KBM-7 (cell line): ENCODE measurements around the gene C17orf107.
"Not testable (repeated sequence)": the region's sequence is repeated elsewhere in the genome, so short reads cannot be mapped to it uniquely, and the experiment has no call there.

ENCODE experiments used
- DNase-seq: peaks from one replicate; pipeline ENCODE4 v3.0.0-alpha.2; 2015
- in situ Hi-C: fragments of 300-500 bp; cut with MboI; formaldehyde crosslinking; loops from 2 replicates; pipeline ENCODE4 v1.14.3; 2020; ENCODE audit warnings: low sequenced_read_pairs, low pct_unique_long_range_greater_than_20kb, mixed read lengths

C17orf107 gene

DNA sequence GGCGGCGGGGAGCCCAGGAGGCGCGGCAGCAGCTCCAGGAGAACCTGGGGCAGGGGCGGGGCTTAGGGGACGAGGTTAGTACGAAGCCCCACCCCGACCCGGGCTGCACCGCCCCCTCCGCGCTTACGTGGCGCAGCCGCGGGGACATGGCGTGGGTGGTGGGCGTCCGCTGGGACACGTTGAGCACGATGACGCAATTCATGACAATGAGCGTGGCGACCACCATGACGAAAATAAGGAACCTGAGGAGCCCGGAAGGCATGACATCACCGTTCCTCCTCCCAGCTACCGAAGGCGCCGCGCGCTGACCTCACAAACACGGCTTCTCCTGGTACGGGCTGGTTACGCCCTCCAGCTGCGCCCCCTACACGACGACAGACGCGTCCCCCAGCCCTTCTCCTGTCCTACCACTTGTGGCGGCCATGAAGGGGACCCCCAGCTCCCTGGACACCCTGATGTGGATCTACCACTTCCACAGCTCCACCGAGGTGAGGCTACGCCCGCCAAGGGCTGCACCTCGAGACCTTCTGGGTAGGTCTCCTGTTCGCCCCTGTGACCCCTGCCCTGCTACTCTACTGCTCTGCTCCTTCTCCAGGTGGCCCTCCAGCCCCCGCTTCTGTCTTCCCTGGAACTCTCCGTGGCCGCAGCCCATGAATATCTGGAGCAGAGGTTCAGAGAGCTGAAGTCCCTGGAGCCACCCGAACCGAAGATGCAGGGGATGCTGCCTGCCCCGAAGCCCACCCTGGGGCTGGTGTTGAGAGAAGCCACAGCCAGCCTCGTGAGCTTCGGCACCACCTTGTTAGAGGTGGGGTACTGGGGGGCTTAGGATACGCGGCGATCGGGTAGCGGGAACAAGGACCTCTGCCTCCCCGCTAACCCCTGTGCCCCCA, at the start of gene C17orf107:
Gene C17orf107 (plus strand): TSS at position 196 of the 890 bp plus-strand sequence. CDS start 227 bp downstream, at position 423.
- no peak for DNase-seq
- in situ Hi-C loops, result loop anchor here (25.0 kb wide), 1 partner anchor 312 kb away; the partner anchor contains the start of gene SMTNL2

GRCh38 chr17:4850246-4850645, 49.1 kb upstream of the C17orf107 start:
- in situ Hi-C loops, result no loop called here
- no peak for DNase-seq

- in situ Hi-C loops, result no loop called here
- DNase-seq, result no peak
Observed at GRCh38 chr17:4851084-4851483, 48.3 kb upstream of the C17orf107 start.

DNA sequence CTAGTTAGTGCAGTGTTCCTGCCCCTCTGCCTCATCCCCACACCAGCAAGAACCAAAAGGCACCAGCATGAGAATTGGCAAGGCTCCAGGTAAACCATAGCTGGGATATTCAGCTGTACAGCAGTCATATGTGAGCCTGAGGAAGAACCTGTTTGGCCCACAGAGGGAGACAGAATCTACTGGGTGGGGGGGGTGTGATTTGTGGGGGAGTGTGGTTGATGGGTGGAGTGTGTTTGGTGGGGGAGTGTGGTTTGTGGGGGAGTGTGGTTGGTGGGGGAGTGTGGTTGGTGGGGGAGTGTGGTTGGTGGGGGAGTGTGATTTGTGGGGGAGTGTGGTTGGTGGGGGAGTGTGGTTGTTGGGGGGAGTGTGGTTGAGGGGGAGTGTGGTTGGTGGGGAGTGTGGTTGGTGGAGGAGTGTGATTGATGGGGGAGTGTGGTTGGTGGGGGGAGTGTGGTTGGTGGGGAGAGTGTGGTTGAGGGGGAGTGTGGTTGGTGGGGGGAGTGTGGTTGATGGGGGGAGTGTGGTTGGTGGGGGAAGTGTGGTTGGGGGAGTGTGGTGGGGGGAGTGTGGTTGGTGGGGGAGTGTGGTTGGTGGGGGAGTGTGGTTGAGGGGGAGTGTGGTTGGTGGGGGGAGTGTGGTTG, 46.6 kb upstream of the C17orf107 start:
- in situ Hi-C loops, result no loop called here
- no peak for DNase-seq

DNA sequence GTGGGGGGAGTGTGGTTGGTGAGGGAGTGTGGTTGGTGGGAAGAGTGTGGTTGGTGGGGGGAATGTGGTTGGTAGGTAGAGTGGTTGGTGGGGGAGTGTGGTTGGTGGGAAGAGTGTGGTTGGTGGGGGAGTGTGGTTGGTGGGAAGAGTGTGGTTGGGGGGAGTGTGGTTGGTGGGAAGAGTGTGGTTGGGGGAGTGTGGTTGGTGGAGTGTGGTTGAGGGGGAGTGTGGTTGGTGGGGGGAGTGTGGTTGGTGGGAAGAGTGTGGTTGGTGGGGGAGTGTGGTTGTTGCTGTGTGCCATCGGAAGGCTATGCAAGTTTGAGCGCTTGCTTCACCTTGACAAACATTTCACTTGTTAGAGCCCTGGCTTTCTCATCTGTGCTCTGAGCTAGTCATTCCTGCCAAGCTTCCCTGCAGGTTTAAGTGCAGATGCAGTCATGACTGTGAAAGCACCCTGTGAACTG, 46.1 kb upstream of the C17orf107 start:
- in situ Hi-C loops, result no loop called here
- DNase-seq, result no peak

- in situ Hi-C loops, result no loop called here
- no peak for DNase-seq
Observed at GRCh38 chr17:4854111-4854681, 45.1 kb upstream of the C17orf107 start.

DNA sequence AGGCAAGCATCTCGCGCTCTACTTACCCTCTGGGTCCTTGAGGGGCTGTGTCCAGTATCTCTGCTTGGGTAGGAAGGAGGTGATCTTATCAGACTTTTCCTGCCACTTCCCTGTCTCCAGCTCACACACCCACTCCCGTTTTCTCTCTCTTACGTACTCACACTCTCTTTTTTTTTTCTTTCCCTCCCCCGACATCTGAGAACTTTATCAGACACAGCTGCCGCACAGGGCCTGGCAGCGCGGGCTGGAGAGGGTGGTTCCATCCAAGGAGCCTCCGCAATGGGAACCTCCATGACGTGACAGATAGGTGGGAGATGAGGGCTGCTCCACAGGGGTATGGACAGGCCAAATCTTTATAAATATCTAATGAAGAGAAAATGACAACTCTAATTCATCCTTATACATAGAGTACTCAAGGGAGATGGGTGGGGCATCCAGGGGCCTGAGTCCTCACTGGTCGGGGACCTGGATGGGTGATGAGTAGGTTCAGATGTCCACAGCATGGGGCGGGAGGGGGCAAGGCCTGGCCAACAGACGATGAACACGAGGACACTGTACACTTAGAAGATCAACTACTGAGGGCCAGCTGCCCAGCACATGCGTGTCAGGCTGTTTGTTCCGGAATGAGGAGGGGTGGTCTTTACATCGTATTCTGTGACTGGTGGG, 42.9 kb upstream of the C17orf107 start:
- DNase-seq, result no peak
- in situ Hi-C loops, result no loop called here

GRCh38 chr17:4856937-4857314, 42.4 kb upstream of the C17orf107 start:
- no peak for DNase-seq
- in situ Hi-C loops, result no loop called here

- DNase-seq, in situ Hi-C loops: not testable (repeated sequence)
Observed at GRCh38 chr17:4857347-4857746, 42.0 kb upstream of the C17orf107 start.

DNA sequence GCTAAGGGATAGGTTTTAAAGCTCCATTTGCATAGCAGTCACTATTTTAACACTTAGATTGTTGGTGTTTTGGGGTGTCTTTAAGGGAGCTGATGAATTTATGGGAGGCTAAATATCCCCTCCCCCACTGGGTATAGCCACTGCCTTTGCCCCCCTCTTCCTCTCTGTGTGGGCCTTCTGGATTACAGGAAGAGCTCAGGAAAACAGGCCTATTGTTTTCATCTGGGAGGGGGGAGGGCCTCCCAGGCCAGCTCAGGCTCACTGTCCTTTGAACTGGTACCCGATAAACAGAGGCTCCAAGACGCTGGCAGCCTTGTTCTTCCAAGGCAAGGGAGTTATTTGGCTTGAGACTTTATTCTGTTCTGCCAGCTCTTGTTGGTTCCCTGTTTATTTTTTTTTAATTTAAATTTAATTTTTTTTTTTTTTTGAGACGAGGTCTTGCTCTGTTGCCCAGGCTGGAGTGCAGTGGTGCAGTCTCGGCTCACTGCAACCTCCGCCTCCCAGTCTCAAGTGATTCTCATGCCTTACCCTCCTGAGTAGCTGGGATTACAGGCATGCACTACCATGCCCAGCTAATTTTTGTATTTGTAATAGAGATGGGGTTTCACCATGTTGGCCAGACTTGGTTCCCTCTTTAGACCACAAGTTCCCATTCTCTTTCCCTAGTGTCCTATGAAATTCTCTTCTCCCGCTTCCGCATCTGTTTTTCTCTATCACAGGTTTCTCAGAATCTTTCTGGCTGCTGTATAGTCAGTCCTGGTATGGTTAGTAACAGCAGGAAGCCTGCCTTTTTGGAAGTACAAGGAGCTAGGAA, 41.1 kb upstream of the C17orf107 start:
- DNase-seq, result no peak
- in situ Hi-C loops, result no loop called here

DNA sequence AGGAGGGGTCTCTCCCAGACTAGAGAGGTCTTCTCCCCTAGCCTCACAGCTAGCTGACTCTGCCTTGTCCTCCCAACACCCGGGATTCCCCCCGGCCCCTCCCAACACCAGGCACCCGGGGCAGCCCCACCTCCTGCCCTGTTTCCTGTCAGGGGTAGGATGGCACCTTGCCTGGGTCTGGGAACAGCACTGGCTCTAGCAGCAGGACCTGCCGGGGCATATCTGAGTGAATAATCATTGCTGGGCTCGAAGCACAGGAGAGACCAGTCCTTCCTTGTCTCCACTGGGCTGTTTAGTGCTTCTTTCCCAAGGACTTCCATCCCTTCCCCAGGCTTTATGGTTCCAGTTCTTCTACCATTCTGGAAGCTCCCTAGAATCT, 40.5 kb upstream of the C17orf107 start:
- in situ Hi-C loops, result no loop called here
- DNase-seq, result no peak

DNA sequence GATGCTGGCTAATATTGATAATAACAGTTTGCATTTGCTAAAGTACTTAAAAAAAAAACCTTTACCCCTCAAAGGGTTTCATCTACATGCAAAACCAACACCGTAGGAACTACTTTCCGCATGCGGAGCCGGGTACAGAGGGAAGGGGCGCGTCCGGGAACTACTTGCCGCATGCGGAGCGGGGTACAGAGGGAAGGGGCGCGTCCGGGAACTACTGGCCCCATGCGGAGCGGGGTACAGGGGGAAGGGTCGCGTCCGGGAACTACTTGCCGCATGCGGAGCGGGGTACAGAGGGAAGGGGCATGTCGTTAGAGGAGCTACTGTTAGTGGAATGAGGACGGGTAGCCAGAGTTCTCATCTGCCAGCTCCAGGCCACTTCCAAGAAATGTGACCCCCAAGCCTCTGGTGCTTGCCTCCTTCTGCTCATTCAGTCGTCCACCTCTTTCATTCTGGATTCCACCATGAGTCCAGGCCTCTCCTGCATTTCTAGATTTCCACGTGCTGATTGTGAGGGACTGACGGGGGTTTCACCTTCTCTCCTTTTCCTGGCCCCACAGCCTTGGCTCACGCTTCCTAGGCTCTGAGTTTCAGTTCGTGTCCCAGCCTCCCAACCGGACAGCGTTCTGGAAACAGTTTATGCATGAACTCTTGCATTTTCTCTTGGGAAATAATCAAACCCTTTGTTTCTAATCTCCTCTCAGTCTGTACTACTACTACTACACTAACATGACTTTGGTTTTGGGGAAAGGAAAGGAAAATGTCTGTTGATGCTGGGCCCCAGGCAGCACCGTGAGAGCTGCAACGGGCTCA, 39.3 kb upstream of the C17orf107 start:
- in situ Hi-C loops, result no loop called here
- DNase-seq, result no peak

DNA sequence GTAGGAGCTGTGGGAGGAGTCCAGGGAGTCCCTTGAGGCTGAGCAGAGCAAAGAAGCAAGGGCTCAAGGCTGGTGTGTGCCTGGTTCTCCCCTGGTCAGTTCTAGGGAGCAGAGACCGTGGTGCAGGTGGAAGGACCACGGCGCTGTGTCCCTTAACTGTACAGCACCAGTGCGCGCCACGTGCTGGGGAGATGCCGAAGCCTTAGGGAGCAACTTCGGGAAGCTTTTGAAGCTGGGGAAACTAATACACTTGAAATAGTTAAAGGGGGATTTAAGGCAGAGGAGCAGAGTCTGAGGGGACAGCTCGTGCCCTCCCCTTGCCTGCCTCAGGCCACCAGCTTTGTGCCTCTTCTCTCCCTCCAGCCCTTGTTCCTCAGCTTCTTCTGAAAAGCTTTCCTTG, 38.7 kb upstream of the C17orf107 start:
- no peak for DNase-seq
- in situ Hi-C loops, result no loop called here

GRCh38 chr17:4861052-4861451, 38.3 kb upstream of the C17orf107 start:
- DNase-seq, result no peak
- in situ Hi-C loops, result no loop called here

DNA sequence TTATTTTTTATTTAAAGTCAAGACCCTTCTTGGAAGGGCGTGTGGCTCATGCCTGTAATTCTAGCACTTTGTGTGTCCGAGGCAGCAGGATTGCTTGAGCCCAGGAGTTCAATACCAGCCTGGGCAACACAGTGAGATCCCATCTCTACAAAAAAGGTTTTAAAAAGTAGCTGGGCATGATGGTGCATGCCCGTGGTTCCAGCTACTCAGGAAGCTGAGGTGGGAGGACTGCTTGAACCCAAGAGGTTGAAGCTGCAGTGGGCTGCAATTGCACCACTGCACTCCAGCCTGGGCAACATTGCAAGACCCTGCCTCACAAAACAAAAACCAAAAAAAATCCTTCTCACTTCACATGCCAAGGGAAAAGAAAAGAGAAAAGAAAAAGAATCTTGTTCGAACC, 36.6 kb upstream of the C17orf107 start:
- DNase-seq, result no peak
- in situ Hi-C loops, result no loop called here

DNA sequence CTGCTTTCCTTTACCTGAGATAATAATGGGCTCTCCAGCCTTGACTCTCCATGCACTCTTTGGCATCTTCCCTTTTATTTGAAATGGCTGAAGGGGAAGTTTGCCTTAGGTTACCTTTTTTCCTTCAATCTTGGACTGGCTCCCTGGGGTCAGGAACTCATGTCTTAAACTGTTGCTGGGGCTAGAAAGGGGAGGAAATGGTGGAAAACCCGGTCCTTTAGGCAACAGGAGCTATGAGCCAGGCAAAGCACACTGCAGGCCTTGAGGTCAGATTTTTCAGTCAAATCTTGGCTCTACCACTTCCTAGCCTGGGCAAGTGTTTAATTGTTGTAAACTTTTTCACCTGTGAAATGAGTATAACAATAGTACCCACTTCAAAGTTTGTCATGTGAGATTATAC, 36.0 kb upstream of the C17orf107 start:
- DNase-seq, result no peak
- in situ Hi-C loops, result no loop called here

GRCh38 chr17:4867535-4867934, 31.8 kb upstream of the C17orf107 start:
- in situ Hi-C loops, DNase-seq: not testable (repeated sequence)
